GM12874 (cell line): ENCODE measurements around the gene WNT9A.

ENCODE experiments used
- CTCF ChIP-seq: IDR thresholded peaks from 2 replicates; pipeline ENCODE4 v1.5.1; 2011; ENCODE audit warnings: low read depth, mild to moderate bottlenecking, control low read depth, low read length, moderate library complexity; ENCODE audit not compliant: insufficient read depth

Gene WNT9A

DNA sequence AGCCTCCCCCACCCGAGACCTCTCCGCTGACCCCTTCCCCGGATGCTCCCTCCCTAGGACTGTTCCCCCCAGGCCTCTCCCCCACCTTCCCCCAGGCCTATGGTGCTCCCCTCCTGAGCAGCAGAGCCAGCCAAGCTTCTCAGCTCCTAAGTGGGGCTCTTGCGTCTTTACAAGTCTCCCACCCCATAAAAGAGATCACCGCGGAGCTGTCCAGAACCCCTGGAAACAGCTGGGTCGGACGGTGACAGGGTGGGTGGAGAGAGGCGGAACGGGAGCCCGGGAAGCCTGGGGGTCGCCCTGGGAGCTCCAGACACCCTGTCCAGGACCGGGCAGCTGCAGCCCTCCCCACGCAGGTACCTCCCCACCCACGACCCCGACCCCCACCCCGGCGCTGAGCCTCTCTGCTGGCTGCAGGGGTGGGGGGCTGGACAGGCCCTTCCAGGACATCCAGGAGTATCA is 61.2 kb downstream of the WNT9A start:
- no peak for TF ChIP-seq CTCF

DNA sequence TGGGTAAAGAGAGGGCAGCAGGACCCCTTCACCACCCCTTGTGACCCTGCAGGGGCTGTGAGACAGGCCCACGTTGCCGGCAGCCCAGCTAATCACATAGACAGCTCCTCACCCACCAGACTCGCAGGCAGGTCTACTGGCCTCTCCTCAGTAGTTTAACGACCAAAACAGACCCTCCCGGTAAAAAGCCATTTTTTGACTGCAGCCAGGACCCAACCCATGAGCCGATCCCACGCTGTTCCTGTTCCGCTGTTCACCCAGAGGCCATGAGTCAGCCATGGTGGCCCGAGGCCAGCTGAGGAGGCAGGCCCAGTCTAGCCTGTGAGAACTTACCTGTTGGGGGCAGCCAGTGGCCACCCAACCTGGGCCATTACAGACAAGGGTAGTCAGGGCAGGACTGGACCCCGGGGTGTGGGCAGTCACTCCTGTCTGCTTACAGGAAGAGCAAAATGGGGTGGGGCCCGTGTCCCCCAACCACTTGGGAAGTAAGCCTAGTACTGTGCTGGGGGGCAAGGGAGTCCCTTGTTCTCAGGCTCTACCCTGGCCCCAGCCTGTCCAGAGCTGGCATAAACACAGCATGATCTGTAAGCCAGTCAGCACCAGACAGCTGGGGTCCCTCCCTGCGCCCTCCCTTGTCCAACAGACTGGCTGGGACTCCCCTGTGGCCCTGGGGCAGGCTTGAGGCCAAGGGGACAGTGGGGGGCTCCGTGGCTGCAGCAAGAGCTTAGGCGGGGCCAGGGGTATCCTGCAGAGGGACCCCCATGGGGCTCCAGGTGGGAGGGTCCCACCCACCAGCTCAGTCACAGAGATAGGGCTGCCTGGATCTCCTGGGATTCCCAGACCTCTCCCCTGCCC is 61.9 kb downstream of the WNT9A start:
- TF ChIP-seq CTCF: no peak

DNA sequence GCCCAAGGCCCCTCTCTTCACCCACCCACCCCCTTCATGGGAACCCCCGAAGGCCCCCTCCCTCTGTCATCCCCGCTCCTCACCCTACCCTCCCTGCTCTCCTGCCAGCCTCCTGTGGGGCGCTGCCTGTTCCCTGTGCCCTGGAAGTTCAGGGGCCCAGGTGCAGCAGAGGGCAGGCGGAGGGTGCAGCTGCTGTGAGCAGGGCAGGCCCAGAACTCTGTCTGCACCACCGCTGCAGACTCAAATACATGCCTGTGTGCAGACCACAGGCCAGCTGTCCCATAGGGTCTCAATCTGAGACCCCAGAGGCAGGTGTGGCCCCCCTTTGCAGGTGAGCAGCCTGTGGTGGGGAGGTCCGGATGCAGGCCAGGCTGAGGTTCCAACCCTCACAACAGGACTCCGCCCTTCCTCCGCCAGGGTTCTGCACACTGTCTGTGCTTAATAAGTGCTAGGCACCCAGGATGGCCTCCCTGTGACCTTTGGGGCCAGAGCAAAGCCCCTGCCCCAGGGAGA is 62.5 kb downstream of the WNT9A start:
- TF ChIP-seq CTCF: no peak

DNA sequence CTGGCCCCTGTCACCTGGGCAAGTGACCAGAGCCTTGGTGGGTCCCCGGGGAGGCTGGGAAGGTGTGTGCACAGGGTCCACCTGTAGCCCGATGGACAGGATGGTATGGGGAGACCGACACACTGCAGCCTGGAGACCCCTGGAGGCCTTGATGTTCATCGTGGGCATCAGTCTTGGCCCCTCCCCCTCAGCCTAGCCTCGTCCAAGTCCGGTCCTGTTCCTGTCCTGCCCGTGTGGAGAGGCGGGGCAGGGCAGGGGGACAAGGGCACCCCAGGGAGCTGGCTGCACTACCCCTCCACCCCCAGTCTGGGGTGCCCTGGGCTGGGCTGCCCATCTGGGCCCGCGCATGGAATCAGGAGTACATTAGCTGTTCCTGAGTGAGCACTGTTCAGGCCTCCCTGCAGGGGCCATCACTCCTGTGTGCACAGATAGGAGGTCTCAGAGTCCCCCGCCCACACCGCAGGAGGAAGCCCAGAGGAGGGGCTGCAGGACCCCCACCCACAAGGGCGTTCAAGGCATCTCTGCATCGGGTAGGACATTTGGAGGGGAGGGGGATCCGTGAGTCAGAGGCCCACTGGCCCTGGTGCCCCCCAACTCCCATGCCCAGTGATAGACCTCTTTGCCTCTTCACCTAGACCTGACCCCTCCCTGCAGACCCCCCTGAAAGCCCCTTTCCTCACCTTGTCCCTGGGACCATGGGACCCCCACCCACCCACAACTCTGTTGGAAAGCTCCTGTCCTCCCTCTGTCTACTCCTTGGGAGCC is 63.2 kb downstream of the WNT9A start:
- TF ChIP-seq CTCF: no peak

GRCh38 chr1:227883641-227884301 is 64.0 kb downstream of the WNT9A start:
- no peak for TF ChIP-seq CTCF

GRCh38 chr1:227883073-227883520 is 64.6 kb downstream of the WNT9A start:
- TF ChIP-seq CTCF: no peak
